IMR-90 (cell line): ENCODE measurements around the gene ARL14. TPM values are rescaled to one million over a fixed set of nuclear protein-coding genes. Genes with fewer than 3 reads are reported as not detected.

Experiments
- ATAC-seq: fragments of 200-7000 bp; cut with Tn5 transposase; 2 replicates; pipeline ENCODE4 v1.9.1; 2020; ENCODE audit warnings: low read depth, mild to moderate bottlenecking, moderate library complexity
- BruUV-seq: library from RNA; stranded (reverse); fragments of 400-500 nt; replicated peaks from 2 replicates; lab custom pipeline; 2021; lab: Mats Ljungman, UMichigan
- CTCF ChIA-PET: fragments of 300-600 bp; formaldehyde crosslinking; extraction: SDS; loops from one replicate; lab custom pipeline; 2021; ENCODE audit warnings: antibody characterized with exemption; lab: Yijun Ruan, JAX
- POLR2A ChIA-PET: fragments of 300-600 bp; sonication (Branson Sonifier 250); formaldehyde crosslinking; loops from one replicate; lab custom pipeline; 2022; ENCODE audit warnings: antibody characterized with exemption; ENCODE audit not compliant: unreplicated experiment; lab: Charles Lee
- DNase-seq: peaks from one replicate; pipeline ENCODE4 v3.0.0; 2013
- H2AFZ ChIP-seq: replicated peaks from 2 replicates; pipeline ENCODE3; 2013; ENCODE audit warnings: low read length, mild to moderate bottlenecking; ENCODE audit not compliant: poor library complexity
- H2AK5ac ChIP-seq: 2 replicates; pipeline ENCODE4 v1.6.1; 2013; ENCODE audit warnings: low read depth, low read length, inconsistent platforms
- H2AK9ac ChIP-seq: replicated peaks from 2 replicates; pipeline ENCODE3; 2013; ENCODE audit warnings: mild to moderate bottlenecking, low read depth, low read length, moderate library complexity; ENCODE audit not compliant: poor library complexity
- H2BK120ac ChIP-seq: 2 replicates; pipeline ENCODE4 v1.6.1; 2013; ENCODE audit warnings: low read depth, low read length, inconsistent platforms
- H2BK15ac ChIP-seq: 3 replicates; pipeline ENCODE4 v1.6.1; 2013; ENCODE audit warnings: low read depth, low read length, inconsistent platforms
- H2BK20ac ChIP-seq: 2 replicates; pipeline ENCODE4 v1.6.1; 2013; ENCODE audit warnings: low read depth, mild to moderate bottlenecking, inconsistent platforms, low read length, moderate library complexity
- H2BK5ac ChIP-seq: 2 replicates; pipeline ENCODE4 v1.6.1; 2013; ENCODE audit warnings: mild to moderate bottlenecking, low read depth, low read length, inconsistent platforms; ENCODE audit not compliant: poor library complexity, severe bottlenecking
- H3K14ac ChIP-seq: replicated peaks from 2 replicates; pipeline ENCODE4 v1.6.1; 2013; ENCODE audit warnings: low read depth, low read length, inconsistent platforms
- H3K18ac ChIP-seq: 2 replicates; pipeline ENCODE4 v1.6.1; 2013; ENCODE audit warnings: low read depth, low read length, control low read depth
- H3K23ac ChIP-seq: 2 replicates; pipeline ENCODE4 v1.6.1; 2013; ENCODE audit warnings: low read depth, low read length, inconsistent platforms
- H3K27ac ChIP-seq: 2 replicates; pipeline ENCODE4 v1.5.1; 2013; ENCODE audit warnings: mild to moderate bottlenecking, control low read depth, low read length; ENCODE audit not compliant: insufficient read depth
- H3K27me3 ChIP-seq: 2 replicates; pipeline ENCODE4 v1.6.1; 2013; ENCODE audit warnings: low read length; ENCODE audit not compliant: control insufficient read depth, insufficient read depth
- H3K36me3 ChIP-seq: 2 replicates; pipeline ENCODE4 v1.6.1; 2013; ENCODE audit warnings: low read length, mixed read lengths; ENCODE audit not compliant: control insufficient read depth, insufficient read depth
- H3K4ac ChIP-seq: 2 replicates; pipeline ENCODE4 v1.6.1; 2013; ENCODE audit warnings: low read depth, low read length, inconsistent platforms
- H3K4me1 ChIP-seq: 2 replicates; pipeline ENCODE4 v1.6.1; 2013; ENCODE audit warnings: low read length, mixed read lengths; ENCODE audit not compliant: control insufficient read depth, insufficient read depth
- H3K4me2 ChIP-seq: 2 replicates; pipeline ENCODE4 v1.6.1; 2013; ENCODE audit warnings: low read depth, mild to moderate bottlenecking, control low read depth, low read length, moderate library complexity
- H3K4me3 ChIP-seq: 2 replicates; pipeline ENCODE4 v1.5.1; 2013; ENCODE audit warnings: low read depth, mild to moderate bottlenecking, control low read depth, low read length, moderate library complexity; ENCODE audit not compliant: insufficient read depth
- H3K56ac ChIP-seq: 2 replicates; pipeline ENCODE4 v1.6.1; 2013; ENCODE audit warnings: low read length, inconsistent platforms; ENCODE audit not compliant: insufficient read depth; ENCODE audit errors: extremely low read depth
- H3K79me1 ChIP-seq, 2 experiments: 2 replicates each; pipeline ENCODE4 v1.6.1; 2013; ENCODE audit warnings: low read length in 2 of 2, inconsistent platforms in 1 of 2, low read depth in 1 of 2
- H3K9ac ChIP-seq: 2 replicates; pipeline ENCODE4 v1.6.1; 2013; ENCODE audit warnings: low read depth, low read length, control low read depth
- H3K9me1 ChIP-seq: 2 replicates; pipeline ENCODE4 v1.6.1; 2013; ENCODE audit warnings: low read length, inconsistent platforms; ENCODE audit not compliant: insufficient read depth
- H3K9me3 ChIP-seq: 2 replicates; pipeline ENCODE4 v1.6.1; 2013; ENCODE audit warnings: low read length; ENCODE audit not compliant: control insufficient read depth, insufficient read depth
- H4K20me1 ChIP-seq: 2 replicates; pipeline ENCODE4 v1.6.1; 2013; ENCODE audit warnings: low read length, inconsistent platforms; ENCODE audit not compliant: insufficient read depth
- H4K5ac ChIP-seq: 2 replicates; pipeline ENCODE4 v1.6.1; 2013; ENCODE audit warnings: mild to moderate bottlenecking, low read depth, low read length, control low read depth
- H4K8ac ChIP-seq, 2 experiments: 2 replicates each; pipeline ENCODE4 v1.6.1; 2013; ENCODE audit warnings: low read depth in 2 of 2, low read length in 2 of 2, control low read depth in 1 of 2, inconsistent platforms in 1 of 2
- H4K91ac ChIP-seq: 2 replicates; pipeline ENCODE4 v1.6.1; 2013; ENCODE audit warnings: low read depth, low read length, inconsistent platforms; ENCODE audit not compliant: insufficient read depth
- BHLHE40 ChIP-seq: fragments of 150-350 bp; IDR thresholded peaks from 2 replicates; pipeline ENCODE4 v1.6.1; 2016; ENCODE audit warnings: mild to moderate bottlenecking, low read depth, low read length
- CHD1 ChIP-seq: IDR thresholded peaks from 2 replicates; pipeline ENCODE4 v1.6.1; 2012; ENCODE audit warnings: low read depth, low read length, improper control_type of control experiment
- CTCF ChIP-seq: conservative IDR thresholded peaks from 2 replicates; pipeline ENCODE4 v1.5.1; 2012; ENCODE audit warnings: mild to moderate bottlenecking, low read depth, low read length, improper control_type of control experiment
- ELK1 ChIP-seq: fragments of 150-350 bp; IDR thresholded peaks from 2 replicates; pipeline ENCODE4 v1.6.1; 2016; ENCODE audit warnings: low read depth, mild to moderate bottlenecking, low read length, moderate library complexity, borderline replicate concordance
- FOS ChIP-seq: fragments of 150-350 bp; IDR thresholded peaks from 2 replicates; pipeline ENCODE4 v1.6.1; 2016; ENCODE audit warnings: low read depth, low read length
- MAFK ChIP-seq: IDR thresholded peaks from 2 replicates; pipeline ENCODE4 v1.6.1; 2012; ENCODE audit warnings: low read depth, low read length, improper control_type of control experiment
- MAZ ChIP-seq: IDR thresholded peaks from 2 replicates; pipeline ENCODE4 v1.6.1; 2012; ENCODE audit warnings: low read depth, mild to moderate bottlenecking, low read length, improper control_type of control experiment, moderate library complexity, borderline replicate concordance
- MXI1 ChIP-seq: IDR thresholded peaks from 2 replicates; pipeline ENCODE4 v1.6.1; 2012; ENCODE audit warnings: low read depth, mild to moderate bottlenecking, low read length, moderate library complexity, borderline replicate concordance
- NFE2L2 ChIP-seq: fragments of 150-350 bp; IDR thresholded peaks from 2 replicates; pipeline ENCODE4 v1.6.1; 2016; ENCODE audit warnings: low read depth, mild to moderate bottlenecking, low read length
- POLR2A ChIP-seq: IDR thresholded peaks from 2 replicates; pipeline ENCODE4 v1.6.1; 2012; ENCODE audit warnings: mild to moderate bottlenecking, low read depth, low read length
- RAD21 ChIP-seq: IDR thresholded peaks from 2 replicates; pipeline ENCODE4 v1.6.1; 2012; ENCODE audit warnings: low read length, improper control_type of control experiment
- RCOR1 ChIP-seq: IDR thresholded peaks from 2 replicates; pipeline ENCODE4 v1.6.1; 2012; ENCODE audit warnings: mild to moderate bottlenecking, low read length, improper control_type of control experiment; ENCODE audit not compliant: insufficient replicate concordance
- RFX5 ChIP-seq: IDR thresholded peaks from 2 replicates; pipeline ENCODE4 v1.8.0; 2012; ENCODE audit warnings: low read depth, mild to moderate bottlenecking, low read length, moderate library complexity
- SMC3 ChIP-seq: fragments of 150-350 bp; IDR thresholded peaks from 2 replicates; pipeline ENCODE4 v1.6.1; 2016; ENCODE audit warnings: low read depth, mild to moderate bottlenecking, antibody characterized with exemption, low read length, moderate library complexity
- USF2 ChIP-seq: fragments of 150-350 bp; IDR thresholded peaks from 2 replicates; pipeline ENCODE4 v1.6.1; 2017; ENCODE audit warnings: mild to moderate bottlenecking, antibody characterized with exemption, low read length, low read depth
- WGBS, 2 experiments: methylation state at CpG; one replicate each; pipeline versions ENCODE4 v1.1.5 to v1.1.7; 2013; ENCODE audit warnings: missing lambda C conversion rate in 2 of 2; ENCODE audit not compliant: insufficient read length in 1 of 2; ENCODE audit errors: extremely low coverage in 2 of 2; 5-methylcytosine and 5-hydroxymethylcytosine counted together
- dilution Hi-C: fragments of 300-500 bp; cut with HindIII; formaldehyde crosslinking; loops from one replicate; pipeline ENCODE4 v1.14.3; 2018; ENCODE audit warnings: low sequenced_read_pairs; ENCODE audit not compliant: unreplicated experiment
- in situ Hi-C: fragments of 300-500 bp; cut with MboI; formaldehyde crosslinking; loops from 3 replicates; pipeline ENCODE4 v1.14.3; 2019; ENCODE audit warnings: low sequenced_read_pairs, inconsistent platforms, mixed read lengths
- intact Hi-C: fragments of 100-400 bp; cut with micrococcal nuclease; formaldehyde crosslinking; loops from 2 replicates; pipeline ENCODE4 v1.10.0; 2022
- polyA plus RNA-seq, 3 experiments: library from polyadenylated mRNA; depleted of rRNA; stranded (reverse); fragments of >200 nt; gene quantifications; 2 replicates each; pipeline ENCODE4 v1.2.3, GENCODE V29; 2012; ENCODE audit warnings: low replicate concordance in 1 of 3
- total RNA-seq: library from RNA; depleted of rRNA; stranded (reverse); fragments of >200 nt; gene quantifications from 2 replicates; pipeline ENCODE4 v1.2.3, GENCODE V29; 2012

Gene ARL14
- total and polyA plus RNA-seq, 2 of the 4 experiments (the other 2 are of a cell fraction): 0.15 to 0.18 TPM

- H3K56ac ChIP-seq: no peak overlapping the region
- intact Hi-C loops: no loop called here
- H4K20me1 ChIP-seq: no peaks in the 10 kb centered on the region
- H2BK20ac ChIP-seq: peak overlapping the region; percentile 13
- WGBS, 2 experiments: no CpG with 5 or more reads among the region's 1 CpG
- peak overlapping the region; percentile 11 for H2BK5ac ChIP-seq
- ATAC-seq (no peak), DNase-seq (no peak)
- H2AFZ ChIP-seq: no peak overlapping the region
- H3K18ac ChIP-seq: peak overlapping the region; percentile 39; the same call in 1 of the 2 replicates
- CTCF ChIA-PET: interaction anchor here (1.3 kb wide), 2 partner anchors 11 to 13 kb away, joined by 5 to 7 read pairs; no protein-coding TSS in a partner anchor
- in situ Hi-C loops: no loop called here
- H4K91ac ChIP-seq: no peak overlapping the region; the same call in 1 of the 2 replicates
- no peaks in the 10 kb centered on the region for H3K9me3 ChIP-seq
- H2BK120ac ChIP-seq: peak overlapping the region; percentile 65; the same call in 1 of the 2 replicates
- no peaks in the 10 kb centered on the region for H3K27me3 ChIP-seq
- POLR2A ChIA-PET: no interaction called here
- H3K4me2 ChIP-seq: no peak overlapping the region; the same call in 1 of the 2 replicates
- no TSS peak for BruUV-seq
- no peak overlapping the region for H3K4me3 ChIP-seq
- no peak overlapping the region for H3K27ac ChIP-seq
- H4K5ac ChIP-seq: no peak overlapping the region
- no peaks in the 10 kb centered on the region for H3K79me1 ChIP-seq
- H3K4me1 ChIP-seq: peaks cover 12% of the 10 kb centered on the region
- dilution Hi-C loops: no loop called here
- no peak overlapping the region for H2AK5ac ChIP-seq
- H2AK9ac ChIP-seq: no peak overlapping the region
- peak overlapping the region; percentile 58; the same call in 1 of the 2 replicates for H3K4ac ChIP-seq
- H3K9ac ChIP-seq: no peak overlapping the region
- H4K8ac ChIP-seq: no peak overlapping the region
- H3K14ac ChIP-seq: 0 out of 2 replicates have a peak overlapping the region, but pooled peaks have one; percentile 64
- no peaks in the 10 kb centered on the region for H3K36me3 ChIP-seq
- 0 out of 2 replicates have a peak overlapping the region, but pooled peaks have one; percentile 16 for H3K23ac ChIP-seq
- H3K9me1 ChIP-seq: no peaks in the 10 kb centered on the region; the same call in 1 of the 2 replicates
- H2BK15ac ChIP-seq: 0 out of 3 replicates have a peak overlapping the region, but pooled peaks have one; percentile 64
- no peak for TF ChIP-seq ELK1
- TF ChIP-seq RCOR1: no peak
- TF ChIP-seq SMC3: no peak
- TF ChIP-seq MAZ: no peak
- TF ChIP-seq RFX5: no peak
- no peak for TF ChIP-seq USF2
- TF ChIP-seq CTCF: no peak
- TF ChIP-seq MAFK: no peak
- TF ChIP-seq BHLHE40: no peak
- no peak for TF ChIP-seq NFE2L2
- no peak for TF ChIP-seq MXI1
- no peak for TF ChIP-seq FOS
- TF ChIP-seq CHD1: no peak
- no peak for TF ChIP-seq RAD21
- TF ChIP-seq POLR2A: no peak
Observed at GRCh38 chr3:160698599-160699195, 21.7 kb downstream of the ARL14 start.
